Inflammatory macrophage treated with lipopolysaccharide for 4 hours (primary cell): ENCODE results near the gene PNRC1.
A peak's percentile ranks its signal among the peaks of the same experiment; 100 is the strongest.
"Not testable (repeated sequence)": the region's sequence is repeated elsewhere in the genome, so short reads cannot be mapped to it uniquely, and the experiment has no call there.

Source experiments
- DNase-seq: peaks from one replicate; pipeline ENCODE4 v3.0.0-alpha.2; 2020

Gene PNRC1

GRCh38 chr6:89080281-89081128 lies at the start of gene PNRC1:
TSS of gene PNRC1 (plus strand) at chr6:89080751. CDS start at chr6:89080895, 144 bp downstream.
- DNase-seq: peak; percentile 100

- DNase-seq: peak; percentile 40
Observed at GRCh38 chr6:89032599-89032998, 48.0 kb upstream of the PNRC1 start.

- DNase-seq: peak; percentile 90
Observed at GRCh38 chr6:89033461-89033860, 47.1 kb upstream of the PNRC1 start.

GRCh38 chr6:89034116-89034515 lies 46.4 kb upstream of the PNRC1 start:
- DNase-seq: not testable (repeated sequence)

- peak; percentile 99 for DNase-seq
Observed at GRCh38 chr6:89034586-89035251, 45.8 kb upstream of the PNRC1 start.

- peak; percentile 97 for DNase-seq
Observed at GRCh38 chr6:89035252-89036101, 45.1 kb upstream of the PNRC1 start.

GRCh38 chr6:89037141-89037900 lies 43.2 kb upstream of the PNRC1 start:
- DNase-seq: peak; percentile 81

GRCh38 chr6:89037901-89038293 lies 42.7 kb upstream of the PNRC1 start:
- DNase-seq: not testable (repeated sequence)

GRCh38 chr6:89042664-89043063 lies 37.9 kb upstream of the PNRC1 start:
- DNase-seq: no peak

- DNase-seq: no peak
Observed at GRCh38 chr6:89044328-89045010, 36.1 kb upstream of the PNRC1 start.

GRCh38 chr6:89045011-89045387 lies 35.6 kb upstream of the PNRC1 start:
- DNase-seq: peak; percentile 91

GRCh38 chr6:89045576-89045975 lies 35.0 kb upstream of the PNRC1 start:
- DNase-seq: peak; percentile 14

GRCh38 chr6:89047473-89047872 lies 33.1 kb upstream of the PNRC1 start:
- peak; percentile 20 for DNase-seq

- no peak for DNase-seq
Observed at GRCh38 chr6:89048288-89048923, 32.1 kb upstream of the PNRC1 start.

- DNase-seq: no peak
Observed at GRCh38 chr6:89048985-89049384, 31.6 kb upstream of the PNRC1 start.

- DNase-seq: peak; percentile 33
Observed at GRCh38 chr6:89050155-89050554, 30.4 kb upstream of the PNRC1 start.

GRCh38 chr6:89050697-89051096 lies 29.9 kb upstream of the PNRC1 start:
- DNase-seq: no peak

GRCh38 chr6:89051676-89052075 lies 28.9 kb upstream of the PNRC1 start:
- peak; percentile 47 for DNase-seq

GRCh38 chr6:89054208-89054607 lies 26.3 kb upstream of the PNRC1 start:
- no peak for DNase-seq

- DNase-seq: no peak
Observed at GRCh38 chr6:89057759-89058158, 22.8 kb upstream of the PNRC1 start.

- DNase-seq: no peak
Observed at GRCh38 chr6:89058627-89059026, 21.9 kb upstream of the PNRC1 start.
